Caco-2 (cell line): ENCODE data around the gene GRID1. TPM values are rescaled to one million over a fixed set of nuclear protein-coding genes. Genes with fewer than 3 reads are reported as not detected.

Source experiments
- BruUV-seq: library from RNA; stranded (reverse); fragments of 400-500 nt; replicated peaks from 2 replicates; lab custom pipeline; 2021; lab: Mats Ljungman, UMichigan
- CTCF ChIA-PET: fragments of 300-600 bp; sonication (Branson Sonifier 250); formaldehyde crosslinking; loops from one replicate; lab custom pipeline; 2022; ENCODE audit warnings: antibody characterized with exemption; lab: Charles Lee
- POLR2A ChIA-PET: fragments of 300-600 bp; sonication (Branson Sonifier 250); formaldehyde crosslinking; loops from one replicate; lab custom pipeline; 2022; ENCODE audit warnings: antibody characterized with exemption; lab: Charles Lee
- DNase-seq, 2 experiments: peaks; one replicate each; pipeline versions ENCODE4 v3.0.0 to v3.0.0-alpha.2; 2020 to 2022
- H3K27me3 ChIP-seq: replicated peaks from 2 replicates; pipeline ENCODE4 v1.6.0; 2011; ENCODE audit warnings: low read length; ENCODE audit not compliant: control insufficient read depth, insufficient read depth
- H3K36me3 ChIP-seq: 2 replicates; pipeline ENCODE4 v1.5.1; 2011; ENCODE audit warnings: low read length; ENCODE audit not compliant: control insufficient read depth, insufficient read depth
- H3K4me1 ChIP-seq: fragments of 250-450 bp; sonication (Bioruptor Pico); 2 replicates; pipeline ENCODE4 v1.5.1; 2020; ENCODE audit warnings: mild to moderate bottlenecking
- H3K4me3 ChIP-seq: 2 replicates; pipeline ENCODE4 v1.5.1; 2011; ENCODE audit warnings: low read depth, mild to moderate bottlenecking, control low read depth, low read length
- H3K9me3 ChIP-seq: fragments of 250-450 bp; sonication (Bioruptor Pico); 2 replicates; pipeline ENCODE4 v1.5.1; 2020; ENCODE audit warnings: mild to moderate bottlenecking, moderate library complexity
- H3K27ac Mint-ChIP-seq: one replicate; pipeline ENCODE4 v1.8.0; 2022; ENCODE audit warnings: mixed read lengths; ENCODE audit not compliant: unreplicated experiment
- H3K27me3 Mint-ChIP-seq: one replicate; pipeline ENCODE4 v1.8.0; 2022; ENCODE audit warnings: mixed read lengths; ENCODE audit not compliant: insufficient read depth, unreplicated experiment
- H3K36me3 Mint-ChIP-seq: one replicate; pipeline ENCODE4 v1.8.0; 2022; ENCODE audit warnings: mild to moderate bottlenecking, mixed read lengths; ENCODE audit not compliant: insufficient read depth, unreplicated experiment
- H3K4me1 Mint-ChIP-seq: one replicate; pipeline ENCODE4 v1.8.0; 2022; ENCODE audit warnings: low read depth, mixed read lengths; ENCODE audit not compliant: unreplicated experiment
- H3K4me3 Mint-ChIP-seq: one replicate; pipeline ENCODE4 v1.8.0; 2022; ENCODE audit warnings: mild to moderate bottlenecking, moderate library complexity, mixed read lengths; ENCODE audit not compliant: unreplicated experiment
- H3K9me3 Mint-ChIP-seq: one replicate; pipeline ENCODE4 v1.8.0; 2022; ENCODE audit warnings: mixed read lengths; ENCODE audit not compliant: unreplicated experiment
- intact Hi-C: fragments of 100-400 bp; cut with micrococcal nuclease; formaldehyde crosslinking; loops from one replicate; pipeline ENCODE4 v1.10.0; 2022; ENCODE audit not compliant: unreplicated experiment
- total RNA-seq: library from RNA; stranded (reverse); gene quantifications from 2 replicates; pipeline ENCODE4 v1.2.3, GENCODE V29; 2022
- TF ChIP-seq, protein P1 (sequence below), 2 experiments: fragments of 200-600 bp in 1 of 2; IDR thresholded peaks; 1 replicate in 1 of 2; 2 replicates in 1 of 2; pipeline versions ENCODE4 v1.5.1 to v1.8.0; 2011 to 2022; ENCODE audit warnings: antibody characterized with exemption in 1 of 2, control low read depth in 1 of 2, inconsistent platforms in 1 of 2, low read depth in 1 of 2, low read length in 1 of 2, mild to moderate bottlenecking in 1 of 2, moderate library complexity in 1 of 2; ENCODE audit not compliant: insufficient read depth in 1 of 2, severe bottlenecking in 1 of 2, unreplicated experiment in 1 of 2

The GRID1 gene
- total RNA-seq, 1 experiment from 2014 or later: 8.0 TPM

DNA sequence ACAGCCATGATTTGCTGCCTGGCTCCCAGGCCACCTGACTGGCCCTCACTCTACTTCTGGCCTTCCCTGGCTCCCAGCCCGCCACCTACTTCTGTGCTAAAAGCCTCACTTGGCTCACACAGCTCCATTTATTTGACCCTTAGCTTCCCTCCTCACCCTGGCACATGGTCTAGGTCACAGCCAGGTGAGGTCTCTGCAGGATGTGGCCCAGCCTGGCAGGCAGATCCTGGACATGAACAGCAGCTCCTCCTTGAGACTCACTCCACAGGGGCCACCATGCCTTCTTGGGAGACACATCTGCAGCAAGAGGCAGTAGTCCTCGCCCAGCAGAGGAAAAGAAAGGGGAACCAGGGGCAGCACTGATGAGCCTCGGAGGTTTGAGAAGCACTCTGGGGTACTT lies 64.6 kb downstream of the GRID1 start:
- no peaks in the 10 kb centered on the region for H3K36me3 Mint-ChIP-seq
- no peaks in the 10 kb centered on the region for H3K4me1 Mint-ChIP-seq
- no peaks in the 10 kb centered on the region for H3K9me3 ChIP-seq
- no peaks in the 10 kb centered on the region for H3K9me3 Mint-ChIP-seq
- intact Hi-C loops: no loop called here
- no peak overlapping the region for H3K4me3 Mint-ChIP-seq
- TF ChIP-seq, protein P1, sequence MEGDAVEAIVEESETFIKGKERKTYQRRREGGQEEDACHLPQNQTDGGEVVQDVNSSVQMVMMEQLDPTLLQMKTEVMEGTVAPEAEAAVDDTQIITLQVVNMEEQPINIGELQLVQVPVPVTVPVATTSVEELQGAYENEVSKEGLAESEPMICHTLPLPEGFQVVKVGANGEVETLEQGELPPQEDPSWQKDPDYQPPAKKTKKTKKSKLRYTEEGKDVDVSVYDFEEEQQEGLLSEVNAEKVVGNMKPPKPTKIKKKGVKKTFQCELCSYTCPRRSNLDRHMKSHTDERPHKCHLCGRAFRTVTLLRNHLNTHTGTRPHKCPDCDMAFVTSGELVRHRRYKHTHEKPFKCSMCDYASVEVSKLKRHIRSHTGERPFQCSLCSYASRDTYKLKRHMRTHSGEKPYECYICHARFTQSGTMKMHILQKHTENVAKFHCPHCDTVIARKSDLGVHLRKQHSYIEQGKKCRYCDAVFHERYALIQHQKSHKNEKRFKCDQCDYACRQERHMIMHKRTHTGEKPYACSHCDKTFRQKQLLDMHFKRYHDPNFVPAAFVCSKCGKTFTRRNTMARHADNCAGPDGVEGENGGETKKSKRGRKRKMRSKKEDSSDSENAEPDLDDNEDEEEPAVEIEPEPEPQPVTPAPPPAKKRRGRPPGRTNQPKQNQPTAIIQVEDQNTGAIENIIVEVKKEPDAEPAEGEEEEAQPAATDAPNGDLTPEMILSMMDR (IDR thresholded peaks at IDR 0.05; ENCODE audit: insufficient read depth in 1 of 2, low read depth in 1 of 2, low read length in 1 of 2, severe bottlenecking in 1 of 2, unreplicated experiment in 1 of 2): no peak
- no peaks in the 10 kb centered on the region for H3K36me3 ChIP-seq
- H3K27ac Mint-ChIP-seq: no peak overlapping the region
- DNase-seq: no peak
- H3K4me3 ChIP-seq: no peak overlapping the region
- H3K4me1 ChIP-seq: no peaks in the 10 kb centered on the region
- ChIA-PET POLR2A (no interaction called here), CTCF (no interaction called here)
- BruUV-seq: no TSS peak
- peaks cover 12% of the 10 kb centered on the region for H3K27me3 Mint-ChIP-seq
- H3K27me3 ChIP-seq: no peaks in the 10 kb centered on the region

DNA sequence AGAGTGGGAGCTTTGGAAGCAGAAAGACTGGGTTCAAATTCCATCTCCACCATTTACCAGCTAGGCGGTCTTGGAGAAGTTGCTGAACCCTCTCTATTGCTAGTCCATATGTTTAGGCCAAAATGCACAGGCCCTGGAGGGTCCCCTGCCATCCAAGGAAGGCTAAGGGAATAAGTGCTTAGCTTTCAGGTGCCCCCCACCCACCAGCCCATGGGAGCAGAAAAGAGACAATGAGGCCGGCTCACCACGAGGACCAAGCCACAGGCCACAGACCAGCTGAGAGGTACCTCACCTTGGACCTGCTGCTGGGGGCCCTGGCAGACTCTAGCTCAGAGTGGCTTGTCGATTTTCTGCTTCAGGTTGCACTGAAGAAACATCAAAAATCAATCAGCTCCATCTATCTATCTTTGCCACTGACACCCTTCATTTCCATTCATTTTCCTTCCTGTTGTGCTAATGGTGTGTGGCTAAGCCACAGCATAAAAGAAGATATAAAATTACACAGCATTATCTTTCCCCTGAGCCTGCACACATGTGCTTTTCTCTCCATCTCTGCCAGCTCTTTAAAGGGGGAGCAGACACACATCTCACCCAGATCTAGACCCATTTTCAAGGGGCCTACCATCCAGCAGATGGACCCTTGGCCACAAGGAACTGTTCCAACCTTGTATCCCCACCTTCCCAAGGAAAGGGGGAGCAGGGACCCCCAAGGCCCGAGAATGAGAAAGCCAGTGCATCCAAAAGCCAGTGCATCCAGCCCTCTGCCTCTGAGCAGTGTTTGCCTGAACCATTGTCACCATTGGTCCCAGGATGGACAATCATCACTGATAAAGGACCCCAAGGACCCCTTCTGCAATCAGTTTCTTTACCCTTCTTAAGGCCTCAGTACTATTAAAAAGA lies 65.4 kb downstream of the GRID1 start:
- DNase-seq: no peak
- Histone ChIP-seq H3K9me3 (no peaks in the 10 kb centered on the region), H3K4me3 (no peak overlapping the region), H3K4me1 (no peaks in the 10 kb centered on the region), H3K36me3 (no peaks in the 10 kb centered on the region), H3K27me3 (no peaks in the 10 kb centered on the region)
- H3K27ac Mint-ChIP-seq: no peak overlapping the region
- intact Hi-C loops: no loop called here
- no peaks in the 10 kb centered on the region for H3K36me3 Mint-ChIP-seq
- no peak overlapping the region for H3K4me3 Mint-ChIP-seq
- H3K4me1 Mint-ChIP-seq: no peaks in the 10 kb centered on the region
- POLR2A ChIA-PET: no interaction called here
- CTCF ChIA-PET: interaction anchor here (0.6 kb wide), 1 partner anchor 15 kb away, joined by 3 read pairs; no protein-coding TSS in a partner anchor
- BruUV-seq: no TSS peak
- peaks cover 12% of the 10 kb centered on the region for H3K27me3 Mint-ChIP-seq
- TF ChIP-seq, protein P1 (IDR thresholded peaks at IDR 0.05; ENCODE audit: insufficient read depth in 1 of 2, low read depth in 1 of 2, low read length in 1 of 2, severe bottlenecking in 1 of 2, unreplicated experiment in 1 of 2): no peak
- no peaks in the 10 kb centered on the region for H3K9me3 Mint-ChIP-seq

DNA sequence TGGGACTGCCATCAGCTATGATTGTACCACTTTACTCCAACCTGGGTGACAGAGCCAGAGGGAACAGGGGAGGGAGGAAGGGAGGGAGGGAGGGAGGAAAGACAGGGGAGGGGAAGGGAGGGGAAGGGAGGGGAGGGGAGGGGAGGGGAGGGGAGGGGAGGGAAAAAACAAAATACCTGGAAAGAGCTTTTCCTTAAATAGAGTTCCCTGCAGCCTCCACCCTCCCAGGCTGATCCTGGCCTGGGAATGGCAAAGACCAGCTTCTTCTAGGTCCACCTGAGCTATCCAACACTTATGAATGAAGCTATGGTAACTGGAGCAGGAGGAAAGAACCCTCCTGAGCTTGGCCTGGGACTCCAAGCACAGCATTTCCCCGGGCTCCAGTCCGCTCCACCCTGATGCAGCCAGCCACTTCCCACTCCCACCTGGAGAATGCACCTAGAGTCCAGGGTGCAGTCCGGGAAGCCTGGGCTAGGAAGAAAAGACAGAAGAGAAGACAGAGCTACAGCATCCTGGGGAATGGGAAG lies 66.1 kb downstream of the GRID1 start:
- Histone ChIP-seq H3K36me3 (no peaks in the 10 kb centered on the region), H3K9me3 (no peaks in the 10 kb centered on the region), H3K4me1 (no peaks in the 10 kb centered on the region), H3K4me3 (no peak overlapping the region), H3K27me3 (no peaks in the 10 kb centered on the region)
- ChIA-PET CTCF (interaction anchor here (0.6 kb wide), 1 partner anchor 15 kb away, joined by 3 read pairs; no protein-coding TSS in a partner anchor), POLR2A (no interaction called here)
- Mint-ChIP-seq H3K4me1 (no peaks in the 10 kb centered on the region), H3K27me3 (peaks cover 12% of the 10 kb centered on the region), H3K36me3 (no peaks in the 10 kb centered on the region), H3K27ac (no peak overlapping the region), H3K9me3 (no peaks in the 10 kb centered on the region), H3K4me3 (no peak overlapping the region)
- intact Hi-C loops: no loop called here
- no TSS peak for BruUV-seq
- TF ChIP-seq, protein P1 (IDR thresholded peaks at IDR 0.05; ENCODE audit: insufficient read depth in 1 of 2, low read depth in 1 of 2, low read length in 1 of 2, severe bottlenecking in 1 of 2, unreplicated experiment in 1 of 2): no peak
- no peak for DNase-seq
